Loucy (cell line): Measurements from ENCODE around the gene ST6GALNAC4.

Source experiments
- H2AFZ ChIP-seq: fragments of 200-600 bp; sonication (generic); 2 replicates; pipeline ENCODE4 v1.6.0; 2016; ENCODE audit warnings: antibody characterized with exemption, mild to moderate bottlenecking, low read length, moderate library complexity
- H3F3A ChIP-seq: fragments of 200-600 bp; 2 replicates; pipeline ENCODE4 v1.6.0; 2016; ENCODE audit warnings: antibody characterized with exemption, low read depth, mild to moderate bottlenecking
- H3K27me3 ChIP-seq: fragments of 200-600 bp; sonication (generic); 2 replicates; pipeline ENCODE4 v1.6.1; 2014; ENCODE audit warnings: low read length, mild to moderate bottlenecking; ENCODE audit not compliant: insufficient read depth, poor library complexity, severe bottlenecking
- H3K36me3 ChIP-seq: fragments of 200-600 bp; sonication (generic); 2 replicates; pipeline ENCODE4 v1.6.1; 2016; ENCODE audit warnings: low read length; ENCODE audit not compliant: insufficient read depth
- H3K4me1 ChIP-seq: fragments of 200-600 bp; sonication (generic); 2 replicates; pipeline ENCODE4 v1.5.1; 2014; ENCODE audit warnings: low read length, mild to moderate bottlenecking; ENCODE audit not compliant: insufficient read depth, poor library complexity, severe bottlenecking
- H3K4me2 ChIP-seq: fragments of 200-600 bp; sonication (generic); 2 replicates; pipeline ENCODE4 v1.6.0; 2014; ENCODE audit warnings: antibody characterized with exemption, low read length, low read depth, mild to moderate bottlenecking; ENCODE audit not compliant: poor library complexity, severe bottlenecking
- H3K4me3 ChIP-seq: fragments of 200-600 bp; sonication (generic); 2 replicates; pipeline ENCODE4 v1.5.1; 2014; ENCODE audit warnings: low read length, mild to moderate bottlenecking, mixed read lengths; ENCODE audit not compliant: poor library complexity, severe bottlenecking
- H3K79me2 ChIP-seq: fragments of 200-600 bp; sonication (generic); 2 replicates; pipeline ENCODE4 v1.6.1; 2014; ENCODE audit warnings: low read length; ENCODE audit not compliant: insufficient read depth
- H3K9ac ChIP-seq: fragments of 200-600 bp; sonication (generic); 2 replicates; pipeline ENCODE4 v1.6.0; 2014; ENCODE audit warnings: mild to moderate bottlenecking, low read depth, low read length, moderate library complexity; ENCODE audit not compliant: poor library complexity, severe bottlenecking
- H3K9me2 ChIP-seq: fragments of 200-600 bp; sonication (generic); replicated peaks from 2 replicates; pipeline ENCODE4 v1.6.1; 2016; ENCODE audit warnings: low read depth, low read length, mixed read lengths
- H3K9me3 ChIP-seq: fragments of 200-600 bp; sonication (generic); 2 replicates; pipeline ENCODE4 v1.6.1; 2014; ENCODE audit warnings: mild to moderate bottlenecking, antibody characterized with exemption, low read length, low read depth; ENCODE audit not compliant: insufficient read depth
- H4K20me1 ChIP-seq: fragments of 200-600 bp; sonication (generic); 2 replicates; pipeline ENCODE4 v1.6.0; 2014; ENCODE audit warnings: antibody characterized with exemption, low read length, mild to moderate bottlenecking; ENCODE audit not compliant: insufficient read depth, poor library complexity, severe bottlenecking
- CTCF ChIP-seq: fragments of 200-600 bp; sonication (generic); conservative IDR thresholded peaks from 2 replicates; pipeline ENCODE4 v1.5.1; 2014; ENCODE audit warnings: mild to moderate bottlenecking, antibody characterized with exemption, low read length
- EZH2phosphoT487 ChIP-seq: fragments of 200-600 bp; IDR thresholded peaks from 2 replicates; pipeline ENCODE4 v1.6.1; 2018; ENCODE audit warnings: antibody characterized with exemption, mild to moderate bottlenecking, moderate library complexity, borderline replicate concordance

Gene ST6GALNAC4

GRCh38 chr9:127912882-127913281 is 4.0 kb downstream of the ST6GALNAC4 start:
- no peaks in the 10 kb centered on the region for H3K27me3 ChIP-seq
- no peaks in the 10 kb centered on the region for H3K9me2 ChIP-seq
- H3K36me3 ChIP-seq = no peaks in the 10 kb centered on the region
- no peak overlapping the region for H2AFZ ChIP-seq
- no peak overlapping the region for H3K4me3 ChIP-seq
- no peaks in the 10 kb centered on the region for H3K79me2 ChIP-seq
- H3K9ac ChIP-seq = no peak overlapping the region
- H3K4me1 ChIP-seq = peaks cover 24% of the 10 kb centered on the region
- no peaks in the 10 kb centered on the region for H3K9me3 ChIP-seq
- H3F3A ChIP-seq = no peaks in the 10 kb centered on the region
- TF ChIP-seq EZH2phosphoT487 (no peak), CTCF (no peak)
- H4K20me1 ChIP-seq = no peaks in the 10 kb centered on the region
- no peak overlapping the region for H3K4me2 ChIP-seq

GRCh38 chr9:127912296-127912695 is 4.5 kb downstream of the ST6GALNAC4 start:
- no peak overlapping the region for H2AFZ ChIP-seq
- H3K4me2 ChIP-seq = no peak overlapping the region
- no peaks in the 10 kb centered on the region for H4K20me1 ChIP-seq
- no peaks in the 10 kb centered on the region for H3K9me2 ChIP-seq
- H3K9me3 ChIP-seq = no peaks in the 10 kb centered on the region
- H3K4me1 ChIP-seq = peaks cover 18% of the 10 kb centered on the region
- no peak for TF ChIP-seq EZH2phosphoT487
- TF ChIP-seq CTCF = no peak
- H3K79me2 ChIP-seq = no peaks in the 10 kb centered on the region
- H3K4me3 ChIP-seq = no peak overlapping the region
- H3K9ac ChIP-seq = no peak overlapping the region
- H3K27me3 ChIP-seq = no peaks in the 10 kb centered on the region
- H3K36me3 ChIP-seq = no peaks in the 10 kb centered on the region
- H3F3A ChIP-seq = no peaks in the 10 kb centered on the region

- Histone ChIP-seq H3K9ac (no peak overlapping the region), H2AFZ (no peak overlapping the region), H3K36me3 (no peaks in the 10 kb centered on the region), H3K4me2 (no peak overlapping the region), H3F3A (no peaks in the 10 kb centered on the region), H3K9me2 (no peaks in the 10 kb centered on the region), H3K4me1 (peaks cover 21% of the 10 kb centered on the region), H3K9me3 (no peaks in the 10 kb centered on the region), H3K79me2 (no peaks in the 10 kb centered on the region), H3K27me3 (no peaks in the 10 kb centered on the region), H3K4me3 (no peak overlapping the region), H4K20me1 (no peaks in the 10 kb centered on the region)
- TF ChIP-seq CTCF = peak; percentile 63
- TF ChIP-seq EZH2phosphoT487 = no peak
Observed at GRCh38 chr9:127910613-127911205, 6.1 kb downstream of the ST6GALNAC4 start.
